GM21529 (cell line): ENCODE results near the gene ETFA.
"Not testable (repeated sequence)": the region's sequence is repeated elsewhere in the genome, so short reads cannot be mapped to it uniquely, and the experiment has no call there.

Experiments
- ATAC-seq: cut with Tn5 transposase; IDR thresholded peaks from one replicate; pipeline ENCODE4 v1.9.1; 2021; ENCODE audit not compliant: unreplicated experiment

Gene ETFA

GRCh38 chr15:76285241-76285825 lies 25.9 kb downstream of the ETFA start:
- no peak for ATAC-seq

GRCh38 chr15:76282465-76282864 lies 28.8 kb downstream of the ETFA start:
- no peak for ATAC-seq

GRCh38 chr15:76278651-76279050 lies 32.6 kb downstream of the ETFA start:
- ATAC-seq: no peak

GRCh38 chr15:76274821-76275220 lies 36.4 kb downstream of the ETFA start:
- ATAC-seq: no peak

- no peak for ATAC-seq
Measured at GRCh38 chr15:76274226-76274625, 37.0 kb downstream of the ETFA start.

- no peak for ATAC-seq
Measured at GRCh38 chr15:76270876-76271275, 40.4 kb downstream of the ETFA start.

GRCh38 chr15:76267077-76267476 lies 44.2 kb downstream of the ETFA start:
- ATAC-seq: no peak

- ATAC-seq: not testable (repeated sequence)
Measured at GRCh38 chr15:76265769-76266168, 45.5 kb downstream of the ETFA start.

GRCh38 chr15:76260246-76260938 lies 50.9 kb downstream of the ETFA start:
- ATAC-seq: no peak

- ATAC-seq: no peak
Measured at GRCh38 chr15:76259392-76259791, 51.9 kb downstream of the ETFA start.

GRCh38 chr15:76258460-76258859 lies 52.8 kb downstream of the ETFA start:
- ATAC-seq: no peak

GRCh38 chr15:76253691-76254473 lies 57.4 kb downstream of the ETFA start:
- ATAC-seq: no peak

GRCh38 chr15:76252249-76252648 lies 59.0 kb downstream of the ETFA start:
- no peak for ATAC-seq

GRCh38 chr15:76251717-76252116 lies 59.6 kb downstream of the ETFA start:
- ATAC-seq: no peak

GRCh38 chr15:76245072-76245610 lies 66.1 kb downstream of the ETFA start:
- no peak for ATAC-seq

- ATAC-seq: no peak
Measured at GRCh38 chr15:76239786-76240185, 71.5 kb downstream of the ETFA start.

GRCh38 chr15:76236350-76236749 lies 74.9 kb downstream of the ETFA start:
- ATAC-seq: no peak

GRCh38 chr15:76235186-76235826 lies 76.0 kb downstream of the ETFA start:
- ATAC-seq: no peak

- ATAC-seq: no peak
Measured at GRCh38 chr15:76234337-76234889, 76.9 kb downstream of the ETFA start.

GRCh38 chr15:76233921-76234320 lies 77.3 kb downstream of the ETFA start:
- no peak for ATAC-seq

GRCh38 chr15:76229266-76229665 lies 82.0 kb downstream of the ETFA start:
- no peak for ATAC-seq
